NCI-H2107 (cell line): ENCODE data around the gene FLT3.

ENCODE experiments used
- DNase-seq: peaks from one replicate; lab custom pipeline; 2025; lab: John Stamatoyannopoulos, UW

FLT3 gene

GRCh38 chr13:28001837-28002473 lies 98.4 kb downstream of the FLT3 start:
- DNase-seq: no peak

- DNase-seq: no peak
Observed at GRCh38 chr13:28001049-28001448, 99.3 kb downstream of the FLT3 start.

GRCh38 chr13:28000567-28000966 lies 99.8 kb downstream of the FLT3 start:
- no peak for DNase-seq

GRCh38 chr13:27997904-27998522 lies 102.4 kb downstream of the FLT3 start:
- DNase-seq: no peak

GRCh38 chr13:27991881-27992280 lies 108.5 kb downstream of the FLT3 start:
- no peak for DNase-seq

- DNase-seq: no peak
Observed at GRCh38 chr13:27988520-27988919, 111.9 kb downstream of the FLT3 start, which contains the start of gene URAD. Gene URAD (minus strand): TSS chr13:27988693. CDS start chr13:27988637, 56 bp downstream.

- DNase-seq: no peak
Observed at GRCh38 chr13:27985600-27985999, 114.8 kb downstream of the FLT3 start.

- DNase-seq: no peak
Observed at GRCh38 chr13:27982361-27982760, 118.0 kb downstream of the FLT3 start.

- DNase-seq: no peak
Observed at GRCh38 chr13:27981006-27981708, 119.2 kb downstream of the FLT3 start.

GRCh38 chr13:27980280-27980998 lies 119.9 kb downstream of the FLT3 start:
- no peak for DNase-seq

- DNase-seq: no peak
Observed at GRCh38 chr13:27979765-27980279, 120.6 kb downstream of the FLT3 start.

GRCh38 chr13:27979001-27979643 lies 121.3 kb downstream of the FLT3 start:
- DNase-seq: no peak

- no peak for DNase-seq
Observed at GRCh38 chr13:27978301-27978968, 121.9 kb downstream of the FLT3 start.

- DNase-seq: no peak
Observed at GRCh38 chr13:27977476-27978300, 122.7 kb downstream of the FLT3 start.

GRCh38 chr13:27976362-27977091 lies 123.8 kb downstream of the FLT3 start:
- DNase-seq: no peak

- no peak for DNase-seq
Observed at GRCh38 chr13:27975564-27976361, 124.6 kb downstream of the FLT3 start.

GRCh38 chr13:27973961-27974662 lies 126.3 kb downstream of the FLT3 start:
- no peak for DNase-seq

- no peak for DNase-seq
Observed at GRCh38 chr13:27973291-27973690, 127.1 kb downstream of the FLT3 start.
